A673 (cell line): ENCODE data around the gene ZNF408. TPM values are rescaled to one million over a fixed set of nuclear protein-coding genes. Genes with fewer than 3 reads are reported as not detected.

ENCODE experiments used
- BruUV-seq: library from RNA; stranded (reverse); fragments of 400-500 nt; replicated peaks from 2 replicates; lab custom pipeline; 2021; lab: Mats Ljungman, UMichigan
- CTCF ChIA-PET: fragments of 300-600 bp; sonication (Branson Sonifier 250); formaldehyde crosslinking; loops from one replicate; lab custom pipeline; 2022; ENCODE audit warnings: antibody characterized with exemption; lab: Charles Lee
- POLR2A ChIA-PET: fragments of 300-600 bp; sonication (Branson Sonifier 250); formaldehyde crosslinking; loops from one replicate; lab custom pipeline; 2022; ENCODE audit warnings: antibody characterized with exemption; ENCODE audit not compliant: low non-redundant PET; lab: Charles Lee
- DNase-seq: peaks from one replicate; pipeline ENCODE4 v3.0.0-alpha.2; 2015; ENCODE audit warnings: low spot score
- H3K27ac ChIP-seq: fragments of 200-600 bp; sonication (generic); 2 replicates; pipeline ENCODE4 v1.5.1; 2016; ENCODE audit warnings: mixed run types, low read depth, mild to moderate bottlenecking, mixed read lengths, antibody characterized with exemption, low read length; ENCODE audit not compliant: poor library complexity, severe bottlenecking
- H3K27me3 ChIP-seq: fragments of 200-600 bp; sonication (generic); replicated peaks from 2 replicates; pipeline ENCODE4 v1.6.1; 2017; ENCODE audit warnings: mixed run types, low read depth, mild to moderate bottlenecking, mixed read lengths, antibody characterized with exemption, low read length; ENCODE audit not compliant: insufficient read depth, poor library complexity
- H3K36me3 ChIP-seq: fragments of 200-600 bp; sonication (generic); 2 replicates; pipeline ENCODE4 v1.6.1; 2016; ENCODE audit warnings: mixed run types, mild to moderate bottlenecking, mixed read lengths, antibody characterized with exemption, low read length; ENCODE audit not compliant: insufficient read depth, poor library complexity, severe bottlenecking
- H3K4me1 ChIP-seq: fragments of 200-600 bp; sonication (generic); 2 replicates; pipeline ENCODE4 v1.6.1; 2017; ENCODE audit warnings: mixed run types, mild to moderate bottlenecking, mixed read lengths, antibody characterized with exemption, low read length; ENCODE audit not compliant: insufficient read depth, poor library complexity, severe bottlenecking
- H3K4me3 ChIP-seq: fragments of 200-600 bp; sonication (generic); 2 replicates; pipeline ENCODE4 v1.5.1; 2016; ENCODE audit warnings: low read depth, mixed run types, mild to moderate bottlenecking, mixed read lengths, low read length; ENCODE audit not compliant: poor library complexity, severe bottlenecking
- H3K9me3 ChIP-seq: fragments of 200-600 bp; sonication (generic); 2 replicates; pipeline ENCODE4 v1.6.1; 2016; ENCODE audit warnings: mixed run types, low read depth, mild to moderate bottlenecking, mixed read lengths, antibody characterized with exemption, low read length; ENCODE audit not compliant: poor library complexity, severe bottlenecking
- EZH2 ChIP-seq: fragments of 200-600 bp; sonication (generic); IDR thresholded peaks from 2 replicates; pipeline ENCODE4 v1.6.1; 2017; ENCODE audit warnings: borderline replicate concordance, low read depth, mild to moderate bottlenecking, mixed read lengths, antibody characterized with exemption, low read length; ENCODE audit not compliant: poor library complexity, severe bottlenecking
- intact Hi-C: fragments of 100-400 bp; cut with micrococcal nuclease; formaldehyde crosslinking; loops from one replicate; pipeline ENCODE4 v1.10.0; 2022; ENCODE audit not compliant: unreplicated experiment
- total RNA-seq: library from RNA; stranded (reverse); gene quantifications from 2 replicates; pipeline ENCODE4 v1.2.3, GENCODE V29; 2021
- TF ChIP-seq, protein P1 (sequence below): fragments of 300-800, 200-600 bp; sonication (generic); conservative IDR thresholded peaks from 2 replicates; pipeline ENCODE4 v1.5.1; 2017; ENCODE audit warnings: low read depth, mild to moderate bottlenecking, antibody characterized with exemption, low read length, moderate library complexity, mixed read lengths

The ZNF408 gene
- total RNA-seq, 1 experiment from 2014 or later = 40.1 TPM

GRCh38 chr11:46679241-46680163, 21.3 kb upstream of the ZNF408 start:
- ChIA-PET CTCF (no interaction called here), POLR2A (no interaction called here)
- DNase-seq = no peak
- H3K27me3 ChIP-seq = no peaks in the 10 kb centered on the region
- TF ChIP-seq, protein P1, sequence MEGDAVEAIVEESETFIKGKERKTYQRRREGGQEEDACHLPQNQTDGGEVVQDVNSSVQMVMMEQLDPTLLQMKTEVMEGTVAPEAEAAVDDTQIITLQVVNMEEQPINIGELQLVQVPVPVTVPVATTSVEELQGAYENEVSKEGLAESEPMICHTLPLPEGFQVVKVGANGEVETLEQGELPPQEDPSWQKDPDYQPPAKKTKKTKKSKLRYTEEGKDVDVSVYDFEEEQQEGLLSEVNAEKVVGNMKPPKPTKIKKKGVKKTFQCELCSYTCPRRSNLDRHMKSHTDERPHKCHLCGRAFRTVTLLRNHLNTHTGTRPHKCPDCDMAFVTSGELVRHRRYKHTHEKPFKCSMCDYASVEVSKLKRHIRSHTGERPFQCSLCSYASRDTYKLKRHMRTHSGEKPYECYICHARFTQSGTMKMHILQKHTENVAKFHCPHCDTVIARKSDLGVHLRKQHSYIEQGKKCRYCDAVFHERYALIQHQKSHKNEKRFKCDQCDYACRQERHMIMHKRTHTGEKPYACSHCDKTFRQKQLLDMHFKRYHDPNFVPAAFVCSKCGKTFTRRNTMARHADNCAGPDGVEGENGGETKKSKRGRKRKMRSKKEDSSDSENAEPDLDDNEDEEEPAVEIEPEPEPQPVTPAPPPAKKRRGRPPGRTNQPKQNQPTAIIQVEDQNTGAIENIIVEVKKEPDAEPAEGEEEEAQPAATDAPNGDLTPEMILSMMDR = no peak
- TF ChIP-seq EZH2 = no peak
- BruUV-seq = no TSS peak
- H3K36me3 ChIP-seq = peaks cover 34% of the 10 kb centered on the region
- no peak overlapping the region for H3K27ac ChIP-seq
- no peaks in the 10 kb centered on the region for H3K4me1 ChIP-seq
- intact Hi-C loops = no loop called here
- H3K4me3 ChIP-seq = no peak overlapping the region
- H3K9me3 ChIP-seq = no peaks in the 10 kb centered on the region

- POLR2A ChIA-PET = no interaction called here
- no peak for DNase-seq
- no peaks in the 10 kb centered on the region for H3K4me1 ChIP-seq
- CTCF ChIA-PET = no interaction called here
- no peak overlapping the region for H3K27ac ChIP-seq
- no peaks in the 10 kb centered on the region for H3K9me3 ChIP-seq
- intact Hi-C loops = no loop called here
- H3K4me3 ChIP-seq = no peak overlapping the region
- H3K36me3 ChIP-seq = peaks cover 34% of the 10 kb centered on the region
- TF ChIP-seq, protein P1 = no peak
- no peak for TF ChIP-seq EZH2
- no peaks in the 10 kb centered on the region for H3K27me3 ChIP-seq
- no TSS peak for BruUV-seq
Measured at GRCh38 chr11:46680164-46680760, 20.6 kb upstream of the ZNF408 start.

DNA sequence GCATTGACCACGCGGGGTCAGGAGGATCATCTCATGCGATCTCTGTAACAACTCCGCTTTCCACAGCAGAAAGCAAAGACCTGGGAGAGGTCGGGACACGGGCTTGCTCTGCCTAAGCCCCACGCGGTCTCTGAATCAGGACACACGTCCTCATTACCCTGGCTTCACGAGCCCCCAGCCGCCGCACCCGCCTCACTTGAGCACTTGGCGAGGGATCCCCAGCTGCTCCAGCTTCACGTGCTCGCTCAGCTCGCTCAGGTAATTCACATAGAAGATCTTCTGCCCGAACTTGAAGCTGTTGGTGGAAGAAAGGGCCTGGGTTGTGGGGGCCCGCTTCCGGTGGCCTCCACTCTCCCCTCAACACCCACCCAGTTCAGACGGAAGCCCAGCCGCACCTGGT, 20.0 kb upstream of the ZNF408 start:
- no peak overlapping the region for H3K27ac ChIP-seq
- no peaks in the 10 kb centered on the region for H3K4me1 ChIP-seq
- no TSS peak for BruUV-seq
- peaks cover 34% of the 10 kb centered on the region for H3K36me3 ChIP-seq
- H3K27me3 ChIP-seq = no peaks in the 10 kb centered on the region
- no peaks in the 10 kb centered on the region for H3K9me3 ChIP-seq
- POLR2A ChIA-PET = no interaction called here
- intact Hi-C loops = no loop called here
- TF ChIP-seq, protein P1 = no peak
- TF ChIP-seq EZH2 = no peak
- H3K4me3 ChIP-seq = no peak overlapping the region
- no peak for DNase-seq
- CTCF ChIA-PET = no interaction called here
